ENCODE measurements around the gene SLC28A1.

The SLC28A1 gene

GRCh38 chr15:84990507-84990906 lies 106.0 kb downstream of the SLC28A1 start:
- H3K4me3 ChIP-seq (ENCODE audit: low read depth, low read length), result no peak overlapping the region
- TF ChIP-seq CTCF (conservative IDR thresholded peaks at IDR 0.05; ENCODE audit: low read depth, low read length), result no peak

GRCh38 chr15:84991014-84991712 lies 106.7 kb downstream of the SLC28A1 start:
- no peak overlapping the region for H3K4me3 ChIP-seq (ENCODE audit: low read depth, low read length)
- TF ChIP-seq CTCF (conservative IDR thresholded peaks at IDR 0.05; ENCODE audit: low read depth, low read length), result no peak
- no peak for DNase-seq (ENCODE audit: low read depth)

More at GRCh38 chr15:84990507-84990906, 106.0 kb downstream of the SLC28A1 start:
- no peak for DNase-seq (ENCODE audit: low read depth)

GRCh38 chr15:84992157-84992944 lies 107.9 kb downstream of the SLC28A1 start:
- H3K4me3 ChIP-seq (ENCODE audit: low read depth, low read length), result no peak overlapping the region
- peak; percentile 70 for DNase-seq (ENCODE audit: low read depth)
- TF ChIP-seq CTCF (conservative IDR thresholded peaks at IDR 0.05; ENCODE audit: low read depth, low read length), result no peak
